ENCODE results near the gene UBAP1.
"Not testable (repeated sequence)": the region's sequence is repeated elsewhere in the genome, so short reads cannot be mapped to it uniquely, and the experiment has no call there.

Gene UBAP1

GRCh38 chr9:34178436-34179212 lies at the start of gene UBAP1:
Gene UBAP1, plus strand, starts transcription at chr9:34179043. Its CDS starts 41,872 bp downstream, at chr9:34220915.
- peak; percentile 99 for DNase-seq (ENCODE audit: low spot score)

- DNase-seq (ENCODE audit: low spot score): no peak
These were observed 47.3 kb upstream of the UBAP1 start for GRCh38 chr9:34131571-34131970.

DNA sequence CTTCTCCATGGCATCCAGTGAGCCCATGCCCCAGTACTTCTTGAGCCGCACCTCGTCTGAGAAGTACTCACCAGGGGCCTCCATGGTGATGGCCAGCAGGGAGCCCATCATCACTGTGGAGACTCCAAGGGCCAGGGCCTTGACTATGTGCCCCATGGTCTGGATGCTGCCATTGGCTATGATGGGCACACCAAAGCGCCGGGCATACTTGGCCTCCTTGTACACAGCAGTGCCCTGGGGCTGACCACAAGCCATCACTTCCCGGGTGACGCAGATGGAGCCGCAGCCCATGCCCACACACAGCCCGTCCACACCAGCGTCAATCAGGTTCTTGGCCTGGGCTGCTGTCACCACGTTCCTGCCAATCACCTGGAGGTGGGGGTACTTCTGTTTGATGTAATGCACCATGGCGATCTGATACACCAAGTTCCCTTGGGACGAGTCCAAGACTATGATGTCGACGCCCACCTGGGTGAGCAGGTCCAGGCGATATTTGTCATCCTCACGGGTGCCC lies 45.4 kb upstream of the UBAP1 start:
- DNase-seq (ENCODE audit: low spot score): no peak

DNA sequence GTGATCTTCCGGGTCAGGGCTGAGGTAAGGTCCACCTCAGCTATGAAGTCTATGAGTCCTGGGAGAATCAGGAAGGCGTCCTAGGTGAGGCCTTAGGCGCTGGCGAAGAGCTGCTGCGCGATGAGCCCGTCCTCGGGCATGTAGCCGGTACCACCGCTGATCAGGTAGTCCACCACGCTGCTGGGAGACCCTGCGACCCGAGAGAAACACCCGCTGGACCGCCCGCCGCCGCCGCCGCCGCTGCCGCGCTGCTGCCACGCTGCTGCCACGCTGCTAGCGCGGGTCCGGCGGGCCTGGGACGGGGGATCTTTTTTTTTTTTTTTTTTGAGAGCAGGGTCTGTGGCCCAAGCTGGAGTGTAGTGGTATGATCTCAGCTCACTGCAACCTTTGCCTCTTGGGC lies 44.3 kb upstream of the UBAP1 start:
- DNase-seq (ENCODE audit: low spot score): no peak

DNA sequence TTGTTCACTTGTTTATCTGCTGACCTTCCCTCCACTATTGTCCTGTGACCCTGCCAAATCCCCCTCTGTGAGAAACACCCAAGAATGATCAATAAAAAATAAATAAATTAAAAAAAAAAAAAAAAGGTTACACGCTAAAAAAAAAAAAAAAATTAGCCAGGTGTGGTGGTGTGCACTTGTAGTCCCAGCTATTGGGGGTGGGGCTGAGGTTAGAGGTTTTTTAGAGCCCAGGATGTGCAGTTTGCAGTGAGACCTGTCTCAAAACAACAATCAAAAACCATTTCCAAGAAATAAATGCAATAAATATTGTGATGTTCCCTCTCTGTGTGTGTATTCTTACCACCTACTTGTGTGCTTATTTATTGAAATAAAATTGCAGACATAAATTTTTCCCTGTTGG lies 40.2 kb upstream of the UBAP1 start:
- DNase-seq (ENCODE audit: low spot score): not testable (repeated sequence)

DNA sequence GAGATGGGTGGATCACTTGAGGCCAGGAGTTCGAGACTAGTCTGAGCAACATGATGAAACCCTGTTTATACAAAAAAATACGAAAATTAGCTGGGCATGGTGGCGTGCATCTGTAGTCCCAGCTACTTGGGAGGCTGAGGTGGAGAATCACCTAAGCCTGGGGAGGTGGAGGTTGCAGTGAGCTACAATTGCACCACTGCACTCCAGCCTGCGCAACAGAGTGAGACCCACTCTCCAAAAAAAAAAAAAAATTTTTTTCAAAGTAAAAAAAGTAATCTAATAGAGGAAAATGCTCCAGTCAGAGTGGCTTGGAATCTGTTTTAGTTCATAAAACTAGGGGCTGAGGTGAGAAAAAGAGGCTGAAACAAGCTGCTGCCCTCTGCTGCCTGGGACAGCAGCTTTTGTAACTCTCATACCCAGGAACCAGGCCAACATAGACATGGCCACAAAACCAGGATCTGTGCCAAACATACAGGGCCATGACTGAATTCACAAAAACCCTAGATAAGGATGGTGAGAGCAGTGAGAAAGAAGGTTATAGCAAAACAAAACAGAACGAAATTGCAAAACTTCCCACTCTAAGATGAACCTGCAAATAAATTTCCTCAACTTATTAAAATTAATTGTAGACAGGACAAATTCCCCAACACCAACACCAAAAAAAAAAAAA lies 39.2 kb upstream of the UBAP1 start:
- DNase-seq (ENCODE audit: low spot score): peak; percentile 41

DNA sequence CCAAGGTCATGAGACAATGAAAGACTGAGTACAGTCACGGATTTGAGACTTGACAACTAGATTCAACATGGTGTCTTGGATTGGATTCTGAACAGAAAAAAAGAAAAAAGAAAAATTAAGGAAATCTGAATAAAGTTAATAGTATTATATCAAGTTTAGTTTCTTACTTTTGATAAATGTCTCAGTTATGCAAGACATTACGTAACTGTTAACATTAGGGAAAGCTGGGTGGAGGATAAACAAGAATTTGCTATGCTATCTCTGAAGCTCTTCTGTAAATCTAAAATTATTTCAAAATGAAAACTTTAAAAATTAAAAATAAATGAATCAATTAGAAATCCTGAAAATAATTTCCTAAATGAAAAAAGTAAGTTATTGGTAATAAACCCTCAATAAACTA lies 38.0 kb upstream of the UBAP1 start:
- no peak for DNase-seq (ENCODE audit: low spot score)

- no peak for DNase-seq (ENCODE audit: low spot score)
These were observed 35.7 kb upstream of the UBAP1 start for GRCh38 chr9:34143116-34143515.

GRCh38 chr9:34145165-34145564 lies 33.7 kb upstream of the UBAP1 start:
- DNase-seq (ENCODE audit: low spot score): no peak

DNA sequence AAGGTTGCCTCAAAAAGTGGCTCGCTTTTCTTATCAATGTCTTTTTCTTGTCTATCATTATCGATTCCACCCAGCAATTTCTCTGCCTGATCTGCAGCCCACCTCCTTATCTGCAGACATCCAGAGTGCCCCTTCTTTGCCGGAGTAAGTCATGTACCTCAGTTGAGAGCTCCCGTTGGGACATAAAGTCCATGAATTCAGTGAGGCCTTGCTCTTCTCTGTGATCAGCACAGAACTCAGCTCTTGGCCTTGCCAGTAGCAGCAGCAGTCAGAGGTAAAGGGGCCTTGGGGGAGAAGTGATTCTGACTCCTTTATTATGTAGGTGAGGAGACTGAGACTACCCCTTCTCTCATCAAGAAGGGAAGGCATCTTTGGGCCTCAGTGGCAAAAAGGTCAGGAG lies 27.4 kb upstream of the UBAP1 start:
- DNase-seq (ENCODE audit: low spot score): no peak

DNA sequence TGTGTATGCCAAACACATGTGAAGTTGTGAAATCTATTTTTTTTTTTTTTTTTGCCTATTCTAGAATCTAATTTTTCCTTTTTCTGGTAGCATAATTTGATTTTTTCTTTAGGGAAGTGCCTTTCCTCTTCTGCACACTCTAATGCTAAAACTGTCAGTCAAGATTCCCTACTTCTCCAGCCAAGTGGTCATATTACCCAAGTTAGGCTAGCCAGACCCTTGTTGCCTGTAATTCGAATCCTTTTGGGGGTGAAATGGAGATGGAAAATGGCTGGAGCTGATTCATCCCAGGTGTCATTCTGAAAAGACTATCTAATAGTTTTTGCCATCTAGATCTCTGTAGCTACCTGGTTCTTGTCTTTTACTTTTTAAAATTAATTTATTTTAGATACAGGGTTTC lies 24.8 kb upstream of the UBAP1 start:
- DNase-seq (ENCODE audit: low spot score): no peak

- DNase-seq (ENCODE audit: low spot score): no peak
These were observed 21.5 kb upstream of the UBAP1 start for GRCh38 chr9:34157318-34157717.

GRCh38 chr9:34157898-34158297 lies 20.9 kb upstream of the UBAP1 start:
- DNase-seq (ENCODE audit: low spot score): no peak

- DNase-seq (ENCODE audit: low spot score): no peak
These were observed 20.4 kb upstream of the UBAP1 start for GRCh38 chr9:34158362-34158869.

GRCh38 chr9:34163434-34163833 lies 15.4 kb upstream of the UBAP1 start:
- no peak for DNase-seq (ENCODE audit: low spot score)

DNA sequence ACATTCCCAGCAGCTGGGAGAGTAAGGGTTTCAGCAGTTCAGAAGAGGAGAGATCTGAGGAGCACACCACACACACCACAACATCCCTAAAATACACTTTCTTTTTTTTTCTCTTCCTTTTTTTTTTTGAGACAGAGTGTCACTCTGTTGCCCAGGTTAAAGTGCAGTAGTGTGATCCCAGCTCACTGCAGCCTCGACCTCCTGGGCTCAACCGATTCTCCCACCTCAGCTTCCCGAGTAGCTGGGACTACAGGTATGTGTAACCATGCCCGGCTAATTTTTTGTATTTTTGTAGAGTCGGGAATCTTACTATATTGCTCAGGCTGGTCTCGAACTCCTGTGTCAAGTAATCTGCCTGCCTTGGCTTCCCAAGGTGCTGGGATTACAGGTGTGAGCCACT lies 9.7 kb upstream of the UBAP1 start:
- DNase-seq (ENCODE audit: low spot score): no peak

GRCh38 chr9:34170237-34170991 lies 8.4 kb upstream of the UBAP1 start:
- no peak for DNase-seq (ENCODE audit: low spot score)

- peak; percentile 75 for DNase-seq (ENCODE audit: low spot score)
These were observed 6.9 kb upstream of the UBAP1 start for GRCh38 chr9:34171753-34172535.

- no peak for DNase-seq (ENCODE audit: low spot score)
These were observed 2.8 kb upstream of the UBAP1 start for GRCh38 chr9:34176089-34176488.

GRCh38 chr9:34177593-34178435 lies 1.0 kb upstream of the UBAP1 start:
- no peak for DNase-seq (ENCODE audit: low spot score)
